Measurements from ENCODE around the gene GUCY2D.
"Not testable (repeated sequence)": the region's sequence is repeated elsewhere in the genome, so short reads cannot be mapped to it uniquely, and the experiment has no call there.

Gene GUCY2D

GRCh38 chr17:8046929-8047768, 44.7 kb downstream of the GUCY2D start:
- DNase-seq: no peak

GRCh38 chr17:8047769-8048110, 45.3 kb downstream of the GUCY2D start:
- no peak for DNase-seq

- no peak for DNase-seq
These were observed 45.8 kb downstream of the GUCY2D start for GRCh38 chr17:8048236-8048635.

GRCh38 chr17:8048736-8049135, 46.3 kb downstream of the GUCY2D start:
- DNase-seq: no peak

GRCh38 chr17:8051831-8052230, 49.4 kb downstream of the GUCY2D start:
- DNase-seq: no peak

- DNase-seq: no peak
These were observed 50.1 kb downstream of the GUCY2D start for GRCh38 chr17:8052256-8053252.

GRCh38 chr17:8053600-8053999, 51.2 kb downstream of the GUCY2D start:
- DNase-seq: no peak

- no peak for DNase-seq
These were observed 53.4 kb downstream of the GUCY2D start for GRCh38 chr17:8055851-8056231.

- peak; percentile 15 to 63 for DNase-seq
These were observed 54.0 kb downstream of the GUCY2D start for GRCh38 chr17:8056232-8056975.

GRCh38 chr17:8056976-8057625, 54.7 kb downstream of the GUCY2D start:
- no peak for DNase-seq

GRCh38 chr17:8057691-8058114, 55.3 kb downstream of the GUCY2D start:
- peak; percentile 66 to 82 for DNase-seq

- DNase-seq: no peak
These were observed 56.7 kb downstream of the GUCY2D start for GRCh38 chr17:8059131-8059530.

- DNase-seq: peak; percentile 60 to 84
These were observed 57.9 kb downstream of the GUCY2D start for GRCh38 chr17:8060274-8060673.

- DNase-seq: not testable (repeated sequence)
These were observed 59.4 kb downstream of the GUCY2D start for GRCh38 chr17:8061851-8062250.

- DNase-seq: no peak
These were observed 60.0 kb downstream of the GUCY2D start for GRCh38 chr17:8062435-8062806.

- DNase-seq: no peak
These were observed 60.5 kb downstream of the GUCY2D start for GRCh38 chr17:8062807-8063483.

GRCh38 chr17:8063761-8064534, 61.5 kb downstream of the GUCY2D start:
- no peak for DNase-seq

- no peak for DNase-seq
These were observed 62.2 kb downstream of the GUCY2D start for GRCh38 chr17:8064561-8065019.

- DNase-seq: no peak
These were observed 64.7 kb downstream of the GUCY2D start for GRCh38 chr17:8066841-8067775.

GRCh38 chr17:8067806-8068205, 65.4 kb downstream of the GUCY2D start:
- DNase-seq: no peak
